ENCODE results near the gene DLL1. TPM values are rescaled to one million over a fixed set of nuclear protein-coding genes. Genes with fewer than 3 reads are reported as not detected.

The DLL1 gene
- total RNA-seq, 1 experiment from 2014 or later, result 2.4 TPM

GRCh38 chr6:170233286-170234205 lies 57.3 kb downstream of the DLL1 start:
- DNase-seq (ENCODE audit: low read depth), result no peak

Other genes with a start within 250 kb of the DLL1 start
- gene FAM120B, start 15.7 kb upstream of the DLL1 start, total RNA-seq (2014; rRNA removed; shearing (Covaris generic)), result 9.4 and 12.7 TPM in 2 replicates

Measured in RPMI7951 (cell line).